DOHH2 (cell line): ENCODE data around the gene RETREG1.

Experiments used
- H3F3A ChIP-seq: fragments of 200-600 bp; sonication (generic), shearing (Covaris generic); 2 replicates; pipeline ENCODE4 v1.6.0; 2016; ENCODE audit warnings: antibody characterized with exemption, mild to moderate bottlenecking; ENCODE audit not compliant: control insufficient read depth, insufficient read depth
- H3K27ac ChIP-seq: fragments of 200-600 bp; sonication (generic); 2 replicates; pipeline ENCODE4 v1.5.1; 2014; ENCODE audit warnings: low read depth, mild to moderate bottlenecking, low read length, moderate library complexity
- H3K27me3 ChIP-seq: fragments of 200-600 bp; sonication (generic); 2 replicates; pipeline ENCODE4 v1.6.1; 2014; ENCODE audit warnings: mild to moderate bottlenecking, low read length, mixed read lengths; ENCODE audit not compliant: control insufficient read depth
- H3K36me3 ChIP-seq: fragments of 200-600 bp; sonication (generic); 2 replicates; pipeline ENCODE4 v1.6.1; 2014; ENCODE audit warnings: mild to moderate bottlenecking, low read length, moderate library complexity, mixed read lengths; ENCODE audit not compliant: control insufficient read depth
- H3K4me1 ChIP-seq: fragments of 200-600 bp; sonication (generic); 2 replicates; pipeline ENCODE4 v1.6.1; 2014; ENCODE audit warnings: mild to moderate bottlenecking, low read length, mixed read lengths; ENCODE audit not compliant: control insufficient read depth
- H3K4me2 ChIP-seq: fragments of 200-600 bp; sonication (generic); 2 replicates; pipeline ENCODE4 v1.6.0; 2014; ENCODE audit warnings: mild to moderate bottlenecking, low read length, moderate library complexity
- H3K4me3 ChIP-seq: fragments of 200-600 bp; sonication (generic); 2 replicates; pipeline ENCODE4 v1.5.1; 2014; ENCODE audit warnings: mild to moderate bottlenecking, low read length, mixed read lengths
- H3K79me2 ChIP-seq: fragments of 200-600 bp; sonication (generic); 2 replicates; pipeline ENCODE4 v1.6.1; 2014; ENCODE audit warnings: mild to moderate bottlenecking, low read length, mixed read lengths; ENCODE audit not compliant: control insufficient read depth
- H3K9me2 ChIP-seq: fragments of 200-600 bp; sonication (generic); replicated peaks from 2 replicates; pipeline ENCODE4 v1.6.1; 2014; ENCODE audit warnings: mild to moderate bottlenecking, low read length, mixed read lengths; ENCODE audit not compliant: control insufficient read depth
- H3K9me3 ChIP-seq: fragments of 200-600 bp; sonication (generic); 2 replicates; pipeline ENCODE4 v1.6.1; 2014; ENCODE audit warnings: antibody characterized with exemption, low read length, mixed read lengths; ENCODE audit not compliant: control insufficient read depth, insufficient read depth
- H4K20me1 ChIP-seq: fragments of 200-600 bp; sonication (generic); 2 replicates; pipeline ENCODE4 v1.6.0; 2014; ENCODE audit warnings: low read depth, mild to moderate bottlenecking, antibody characterized with exemption, low read length, moderate library complexity; ENCODE audit not compliant: control insufficient read depth, insufficient read depth
- CTCF ChIP-seq: fragments of 200-600 bp; sonication (generic); IDR thresholded peaks from one replicate; pipeline ENCODE4 v1.5.1; 2014; ENCODE audit warnings: antibody characterized with exemption, mild to moderate bottlenecking, low read depth, low read length; ENCODE audit not compliant: poor library complexity, severe bottlenecking
- EZH2phosphoT487 ChIP-seq: fragments of 200-600 bp; sonication (generic); IDR thresholded peaks from 2 replicates; pipeline ENCODE4 v1.6.1; 2017; ENCODE audit warnings: borderline replicate concordance, mild to moderate bottlenecking, antibody characterized with exemption, low read length, moderate library complexity, mixed read lengths

RETREG1 gene

GRCh38 chr5:16531063-16531648 is 85.6 kb downstream of the RETREG1 start:
- no peak for TF ChIP-seq CTCF
- Histone ChIP-seq H3K4me3 (no peak overlapping the region), H3K9me3 (no peaks in the 10 kb centered on the region), H3K27ac (no peak overlapping the region), H3F3A (no peaks in the 10 kb centered on the region), H4K20me1 (no peaks in the 10 kb centered on the region), H3K9me2 (no peaks in the 10 kb centered on the region), H3K36me3 (no peaks in the 10 kb centered on the region), H3K4me1 (no peaks in the 10 kb centered on the region), H3K4me2 (no peak overlapping the region), H3K27me3 (no peaks in the 10 kb centered on the region), H3K79me2 (no peaks in the 10 kb centered on the region)

GRCh38 chr5:16529306-16529705 is 87.5 kb downstream of the RETREG1 start:
- Histone ChIP-seq H3K27ac (no peak overlapping the region), H3K27me3 (no peaks in the 10 kb centered on the region), H3K36me3 (no peaks in the 10 kb centered on the region), H3K4me1 (no peaks in the 10 kb centered on the region), H3K79me2 (no peaks in the 10 kb centered on the region), H3F3A (no peaks in the 10 kb centered on the region), H3K9me3 (no peaks in the 10 kb centered on the region), H3K4me3 (no peak overlapping the region), H3K4me2 (no peak overlapping the region), H3K9me2 (no peaks in the 10 kb centered on the region), H4K20me1 (no peaks in the 10 kb centered on the region)
- TF ChIP-seq CTCF (no peak), EZH2phosphoT487 (no peak)

GRCh38 chr5:16528382-16529110 is 88.3 kb downstream of the RETREG1 start:
- H3K4me3 ChIP-seq: no peak overlapping the region
- no peaks in the 10 kb centered on the region for H3K4me1 ChIP-seq
- no peaks in the 10 kb centered on the region for H4K20me1 ChIP-seq
- H3K79me2 ChIP-seq: no peaks in the 10 kb centered on the region
- H3F3A ChIP-seq: no peaks in the 10 kb centered on the region
- H3K9me2 ChIP-seq: no peaks in the 10 kb centered on the region
- H3K27ac ChIP-seq: no peak overlapping the region
- no peaks in the 10 kb centered on the region for H3K27me3 ChIP-seq
- H3K4me2 ChIP-seq: no peak overlapping the region
- H3K9me3 ChIP-seq: no peaks in the 10 kb centered on the region
- TF ChIP-seq EZH2phosphoT487: no peak
- no peak for TF ChIP-seq CTCF
- H3K36me3 ChIP-seq: no peaks in the 10 kb centered on the region
